SK-N-SH (cell line): Measurements from ENCODE around the gene C5orf58. TPM values are rescaled to one million over a fixed set of nuclear protein-coding genes. Genes with fewer than 3 reads are reported as not detected.

Experiments
- CTCF ChIA-PET: fragments of 300-600, 350-600 bp; formaldehyde crosslinking; extraction: SDS; loops from one replicate; lab custom pipeline; 2021; lab: Yijun Ruan, JAX
- POLR2A ChIA-PET: fragments of 350-600 bp; sonication (Branson Sonifier 250); formaldehyde crosslinking; extraction: SDS; loops from one replicate; lab custom pipeline; 2020; ENCODE audit warnings: antibody characterized with exemption, inconsistent platforms; lab: Yijun Ruan, JAX
- DNase-seq: peaks from one replicate; pipeline ENCODE4 v3.0.0; 2012
- H2AFZ ChIP-seq: fragments of 200-600 bp; sonication (generic); 2 replicates; pipeline ENCODE4 v1.8.1; 2016; ENCODE audit warnings: antibody characterized with exemption, mild to moderate bottlenecking, low read depth
- H3F3A ChIP-seq: fragments of 200-600 bp; sonication (generic); replicated peaks from 2 replicates; pipeline ENCODE3; 2016; ENCODE audit warnings: antibody characterized with exemption, mild to moderate bottlenecking; ENCODE audit not compliant: insufficient read depth
- H3K27ac ChIP-seq, 2 experiments: fragments of 200-500 bp in 1 of 2; fragments of 200-600 bp in 1 of 2; sonication (Bioruptor generic) in 1 of 2; sonication (generic), shearing (Covaris generic) in 1 of 2; 2 replicates each; pipeline versions ENCODE4 v1.5.1 to v1.6.1; 2014 to 2016; ENCODE audit warnings: low read depth in 2 of 2, inconsistent platforms in 1 of 2, low read length in 1 of 2, mild to moderate bottlenecking in 1 of 2, mixed read lengths in 1 of 2
- H3K27me3 ChIP-seq: fragments of 200-600 bp; sonication (generic), shearing (Covaris generic); 2 replicates; pipeline ENCODE4 v1.6.1; 2016; ENCODE audit warnings: mixed run types; ENCODE audit not compliant: insufficient read depth
- H3K36me3 ChIP-seq, 2 experiments: fragments of 200-500 bp in 1 of 2; fragments of 200-600 bp in 1 of 2; sonication (Bioruptor generic) in 1 of 2; sonication (generic) in 1 of 2; replicated peaks in 1 of 2; 2 replicates each; pipeline versions ENCODE3 to v1.5.1; 2014 to 2016; ENCODE audit warnings: low read length in 1 of 2, mild to moderate bottlenecking in 1 of 2; ENCODE audit not compliant: insufficient read depth in 2 of 2, control insufficient read depth in 1 of 2
- H3K4me1 ChIP-seq, 2 experiments: fragments of 200-500 bp in 1 of 2; fragments of 200-600 bp in 1 of 2; sonication (Bioruptor generic) in 1 of 2; sonication (generic), shearing (Covaris generic) in 1 of 2; 2 replicates each; pipeline versions ENCODE4 v1.5.1 to v1.6.1; 2014 to 2016; ENCODE audit warnings: low read depth in 1 of 2, low read length in 1 of 2, mixed run types in 1 of 2; ENCODE audit not compliant: insufficient read depth in 2 of 2, control insufficient read depth in 1 of 2
- H3K4me2 ChIP-seq: fragments of 200-600 bp; sonication (generic), shearing (Covaris generic); 2 replicates; pipeline ENCODE4 v1.6.1; 2017; ENCODE audit warnings: mixed run types
- H3K4me3 ChIP-seq, 2 experiments: fragments of 200-500 bp in 1 of 2; fragments of 200-600 bp in 1 of 2; sonication (Bioruptor generic) in 1 of 2; sonication (generic), shearing (Covaris generic) in 1 of 2; 2 replicates each; pipeline versions ENCODE4 v1.5.1 to v1.8.1; 2014 to 2016; ENCODE audit warnings: low read depth in 2 of 2, inconsistent platforms in 1 of 2, low read length in 1 of 2, mild to moderate bottlenecking in 1 of 2, mixed read lengths in 1 of 2, moderate library complexity in 1 of 2
- H3K79me2 ChIP-seq: fragments of 200-600 bp; sonication (generic); 2 replicates; pipeline ENCODE4 v1.8.1; 2017; ENCODE audit warnings: mild to moderate bottlenecking; ENCODE audit not compliant: insufficient read depth
- H3K9ac ChIP-seq: fragments of 200-600 bp; sonication (generic); 2 replicates; pipeline ENCODE4 v1.6.1; 2017; ENCODE audit warnings: mixed run types
- H3K9me2 ChIP-seq: fragments of 200-600 bp; sonication (generic); 2 replicates; pipeline ENCODE4 v1.6.1; 2017; ENCODE audit warnings: mixed run types
- H3K9me3 ChIP-seq: fragments of 200-600 bp; sonication (generic); 2 replicates; pipeline ENCODE4 v1.6.1; 2017; ENCODE audit warnings: mixed run types, mild to moderate bottlenecking, moderate library complexity
- H4K20me1 ChIP-seq: fragments of 200-600 bp; sonication (generic); 2 replicates; pipeline ENCODE4 v1.6.1; 2017; ENCODE audit warnings: mild to moderate bottlenecking, mixed run types; ENCODE audit not compliant: insufficient read depth
- CHD2 ChIP-seq: fragments of 150-350 bp; IDR thresholded peaks from 2 replicates; pipeline ENCODE4 v1.6.1; 2018; ENCODE audit warnings: low read length; ENCODE audit not compliant: partially characterized antibody
- ELF1 ChIP-seq: IDR thresholded peaks from 2 replicates; pipeline ENCODE4 v1.4.0; 2012
- EZH2phosphoT487 ChIP-seq: fragments of 200-600 bp; sonication (generic); IDR thresholded peaks from 2 replicates; pipeline ENCODE4 v1.6.1; 2017; ENCODE audit warnings: low read depth, mixed run types, mild to moderate bottlenecking, antibody characterized with exemption, moderate library complexity, borderline replicate concordance
- FOXM1 ChIP-seq: IDR thresholded peaks from 2 replicates; pipeline ENCODE4 v1.4.0; 2012; ENCODE audit warnings: low read depth, mild to moderate bottlenecking
- GABPA ChIP-seq: IDR thresholded peaks from 2 replicates; pipeline ENCODE4 v1.4.0; 2012; ENCODE audit warnings: low read depth, mild to moderate bottlenecking
- GATA2 ChIP-seq: sonication (generic); formaldehyde crosslinking; IDR thresholded peaks from 2 replicates; pipeline ENCODE4 v1.5.0; 2020; ENCODE audit warnings: mild to moderate bottlenecking, missing genetic modification reagents
- MAX ChIP-seq: IDR thresholded peaks from 2 replicates; pipeline ENCODE4 v1.4.0; 2012; ENCODE audit warnings: low read depth
- NFIC ChIP-seq: IDR thresholded peaks from 2 replicates; pipeline ENCODE4 v1.4.0; 2012; ENCODE audit warnings: borderline replicate concordance
- NRF1 ChIP-seq: IDR thresholded peaks from 2 replicates; pipeline ENCODE4 v1.6.1; 2012; ENCODE audit warnings: low read depth, mild to moderate bottlenecking, low read length
- RCOR1 ChIP-seq: fragments of 150-350 bp; IDR thresholded peaks from 2 replicates; pipeline ENCODE4 v1.6.1; 2017; ENCODE audit warnings: antibody characterized with exemption, low read length
- REST ChIP-seq: IDR thresholded peaks from 2 replicates; pipeline ENCODE4 v1.6.1; 2012; ENCODE audit warnings: mild to moderate bottlenecking, low read depth, low read length, moderate library complexity
- RXRA ChIP-seq: IDR thresholded peaks from 2 replicates; pipeline ENCODE4 v1.4.0; 2012; ENCODE audit warnings: low read depth, mild to moderate bottlenecking, borderline replicate concordance
- SIN3A ChIP-seq: IDR thresholded peaks from 2 replicates; pipeline ENCODE4 v1.6.1; 2012; ENCODE audit warnings: low read depth, mild to moderate bottlenecking, low read length, moderate library complexity, borderline replicate concordance
- TCF12 ChIP-seq: IDR thresholded peaks from 2 replicates; pipeline ENCODE4 v1.4.0; 2012
- TEAD4 ChIP-seq: IDR thresholded peaks from 2 replicates; pipeline ENCODE4 v1.4.0; 2012; ENCODE audit warnings: mild to moderate bottlenecking, borderline replicate concordance; ENCODE audit not compliant: insufficient read depth
- YY1 ChIP-seq: IDR thresholded peaks from 2 replicates; pipeline ENCODE4 v1.4.0; 2012; ENCODE audit warnings: low read depth, mild to moderate bottlenecking
- ZBTB33 ChIP-seq: IDR thresholded peaks from 2 replicates; pipeline ENCODE4 v1.4.0; 2012; ENCODE audit warnings: low read depth, borderline replicate concordance
- WGBS: methylation state at CpG from one replicate; pipeline ENCODE4 v1.1.6; 2017; ENCODE audit warnings: low lambda C conversion rate; 5-methylcytosine and 5-hydroxymethylcytosine counted together
- polyA plus RNA-seq, 3 experiments: library from polyadenylated mRNA; depleted of rRNA; stranded (reverse); fragments of >200 nt; gene quantifications; 2 replicates each; pipeline ENCODE4 v1.2.3, GENCODE V29; 2012

The C5orf58 gene
- polyA plus RNA-seq, 1 of the 3 experiments (the other 2 are of a cell fraction): not detected

GRCh38 chr5:170200876-170201275, 31.9 kb upstream of the C5orf58 start (continued):
- TF ChIP-seq REST (no peak), RXRA (no peak), GABPA (no peak), TCF12 (no peak), YY1 (no peak), RCOR1 (no peak), TEAD4 (no peak), ELF1 (no peak), EZH2phosphoT487 (no peak), NRF1 (no peak), NFIC (no peak), FOXM1 (no peak)

- no peaks in the 10 kb centered on the region for H3F3A ChIP-seq
- CTCF ChIA-PET: interaction anchor here (2.0 to 3.2 kb wide), 4 partner anchors 15 to 101 kb away, joined by 8 to 21 read pairs (median 13); no protein-coding TSS in a partner anchor
Observed at GRCh38 chr5:170201311-170201710, 31.5 kb upstream of the C5orf58 start.

More at GRCh38 chr5:170201311-170201710, 31.5 kb upstream of the C5orf58 start:
- TF ChIP-seq ZBTB33: no peak
- TF ChIP-seq GATA2 (CRISPR knock-in tag): no peak
- TF ChIP-seq SIN3A: no peak
- no peak for TF ChIP-seq TCF12
- TF ChIP-seq TEAD4: no peak
- no peak for TF ChIP-seq CHD2
- no peak for TF ChIP-seq MAX
- TF ChIP-seq, all 33 proteins: peak for 0
- no peak overlapping the region for H3K9ac ChIP-seq
- H3K4me3 ChIP-seq: no peak overlapping the region
- WGBS: 44% methylated on average over 2 of the region's 2 CpGs
- H3K9me2 ChIP-seq: no peaks in the 10 kb centered on the region
- no peaks in the 10 kb centered on the region for H3K79me2 ChIP-seq
- peaks cover 0 to 4% of the 10 kb centered on the region in 2 experiments; a peak in 1 of 4 replicates for H3K4me1 ChIP-seq
- POLR2A ChIA-PET: no interaction called here
- H3K9me3 ChIP-seq: no peaks in the 10 kb centered on the region
- no peaks in the 10 kb centered on the region for H4K20me1 ChIP-seq
- no peak overlapping the region for H3K4me2 ChIP-seq
- no peaks in the 10 kb centered on the region for H3K36me3 ChIP-seq
- H3K27me3 ChIP-seq: peaks cover 4% of the 10 kb centered on the region; the same call in 1 of the 2 replicates
- H3K27ac ChIP-seq: no peak overlapping the region
- H2AFZ ChIP-seq: no peak overlapping the region
- DNase-seq: no peak
